Left kidney (tissue), 2 donors: ENCODE data around the gene CLN6. TPM values are rescaled to one million over a fixed set of nuclear protein-coding genes. Genes with fewer than 3 reads are reported as not detected.
"Not testable (repeated sequence)": the region's sequence is repeated elsewhere in the genome, so short reads cannot be mapped to it uniquely, and the experiment has no call there.

Source experiments
- DNase-seq: peaks from one replicate; pipeline ENCODE4 v3.0.0-alpha.2; 2013
- polyA plus RNA-seq: library from polyadenylated mRNA; unstranded; fragments of 120-200 nt; gene quantifications from one replicate; pipeline ENCODE4 v1.2.1, GENCODE V29; 2013; ENCODE audit not compliant: insufficient read length

CLN6 gene
- polyA plus RNA-seq, 1 donor: 36.5 TPM

DNA sequence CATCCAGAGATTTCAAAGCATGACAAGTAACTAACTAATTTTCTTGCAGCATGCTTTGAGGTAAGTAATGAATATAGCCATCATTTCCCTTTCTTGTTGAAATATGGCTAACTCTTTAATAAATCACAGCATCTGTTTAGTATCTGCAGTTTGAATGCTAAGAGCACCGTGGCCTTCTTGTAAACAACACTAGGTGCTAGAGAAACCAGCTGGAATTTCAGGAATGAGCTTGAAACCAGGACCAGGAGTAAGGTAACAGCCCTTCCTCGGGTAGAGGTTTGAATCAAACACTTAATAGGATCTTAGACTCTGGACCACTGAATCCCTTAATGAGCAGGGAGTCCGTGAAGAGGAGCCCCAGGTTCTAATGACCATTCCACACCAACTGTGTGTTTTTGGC is 38.0 kb downstream of the CLN6 start:
- DNase-seq: no peak

GRCh38 chr15:68190048-68190447 is 39.5 kb downstream of the CLN6 start:
- DNase-seq: no peak

GRCh38 chr15:68188647-68189046 is 40.9 kb downstream of the CLN6 start:
- no peak for DNase-seq

DNA sequence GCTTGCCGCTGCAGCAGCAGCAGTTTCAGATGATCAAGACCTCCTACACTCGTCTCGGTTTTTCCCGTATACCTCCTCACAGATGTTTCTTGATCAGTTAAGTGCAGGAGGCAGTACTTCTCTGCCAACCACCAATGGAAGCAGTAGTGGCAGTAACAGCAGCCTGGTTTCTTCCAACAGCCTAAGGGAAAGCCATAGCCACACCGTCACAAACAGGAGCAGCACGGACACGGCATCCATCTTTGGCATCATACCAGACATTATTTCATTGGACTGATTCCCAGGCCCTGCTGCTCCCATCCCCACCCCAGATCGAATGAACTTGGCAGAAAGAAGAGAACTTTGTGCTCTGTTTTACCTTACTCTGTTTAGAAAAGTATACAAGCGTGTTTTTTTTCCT is 42.0 kb downstream of the CLN6 start:
- no peak for DNase-seq

- no peak for DNase-seq
Observed at GRCh38 chr15:68186671-68187397, 42.7 kb downstream of the CLN6 start.

DNA sequence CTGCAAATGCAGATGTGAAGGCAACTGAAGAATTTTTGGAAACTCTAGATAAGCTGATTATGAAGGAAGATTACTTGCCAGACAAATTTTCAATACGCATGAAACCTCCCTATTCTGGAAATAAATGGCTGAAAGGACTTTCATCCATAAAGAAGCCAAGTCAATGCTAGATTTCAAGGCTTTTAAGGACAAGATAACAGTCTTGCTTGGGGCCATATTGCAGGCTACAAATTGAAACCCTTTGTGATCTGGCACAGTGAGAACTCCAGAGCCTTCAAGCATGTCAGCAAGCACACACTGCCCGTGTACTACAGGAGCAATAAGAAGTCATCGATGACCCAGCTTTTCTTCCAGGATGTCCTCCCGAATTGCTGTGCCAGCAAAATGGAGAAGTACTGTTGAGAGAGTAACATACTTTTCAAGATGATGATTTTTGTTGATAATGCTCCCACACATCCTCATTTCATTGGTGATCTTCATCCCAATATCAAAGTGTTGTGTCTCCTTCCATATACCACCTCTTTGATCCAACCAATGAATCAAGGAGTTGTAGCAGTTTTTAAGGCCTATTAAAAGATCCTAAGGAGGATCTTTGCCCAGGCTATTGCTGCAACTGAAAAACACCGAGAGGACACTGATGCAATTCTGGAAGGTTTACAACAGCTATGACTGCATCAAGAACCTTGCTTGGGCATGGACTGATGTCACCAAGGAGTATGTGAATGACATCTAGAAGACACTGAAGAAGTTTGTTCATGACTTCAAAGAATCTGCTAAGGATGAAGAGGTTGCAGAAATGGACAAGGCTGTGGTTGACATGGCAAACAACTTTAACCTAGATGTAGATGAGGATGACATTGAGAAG is 44.7 kb downstream of the CLN6 start:
- DNase-seq: no peak

DNA sequence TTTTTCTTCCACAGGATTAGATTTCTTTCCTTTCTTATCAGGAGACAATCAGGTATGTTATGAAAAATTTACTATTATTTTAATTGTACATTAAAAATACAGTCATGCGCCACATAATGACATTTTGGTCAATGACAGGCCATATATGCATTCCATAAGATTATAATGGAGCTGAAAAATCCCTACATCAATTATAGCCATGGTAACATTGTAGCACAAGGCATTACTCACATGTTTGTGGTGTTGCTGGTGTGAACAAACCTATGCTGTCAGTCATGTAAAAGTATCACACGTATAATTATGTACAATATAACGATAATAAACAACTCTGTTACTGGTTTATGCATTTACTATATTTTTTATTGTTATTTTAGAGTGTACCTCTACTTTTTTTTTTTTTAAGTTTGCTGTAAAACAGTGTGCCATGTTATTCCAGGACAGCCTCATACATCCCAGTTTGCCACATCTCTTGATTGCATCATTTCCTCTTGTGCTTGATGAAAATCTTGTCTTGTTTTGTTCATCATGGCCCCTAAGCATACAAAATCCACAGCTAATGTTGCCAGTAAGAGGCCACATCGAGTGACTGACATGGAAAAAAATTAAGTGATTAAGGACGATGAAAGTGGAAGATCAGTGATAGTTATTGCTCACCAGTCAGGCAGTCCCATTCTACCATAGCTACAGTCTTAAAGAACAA is 45.8 kb downstream of the CLN6 start:
- no peak for DNase-seq

- DNase-seq: no peak
Observed at GRCh38 chr15:68177742-68178141, 51.8 kb downstream of the CLN6 start.

DNA sequence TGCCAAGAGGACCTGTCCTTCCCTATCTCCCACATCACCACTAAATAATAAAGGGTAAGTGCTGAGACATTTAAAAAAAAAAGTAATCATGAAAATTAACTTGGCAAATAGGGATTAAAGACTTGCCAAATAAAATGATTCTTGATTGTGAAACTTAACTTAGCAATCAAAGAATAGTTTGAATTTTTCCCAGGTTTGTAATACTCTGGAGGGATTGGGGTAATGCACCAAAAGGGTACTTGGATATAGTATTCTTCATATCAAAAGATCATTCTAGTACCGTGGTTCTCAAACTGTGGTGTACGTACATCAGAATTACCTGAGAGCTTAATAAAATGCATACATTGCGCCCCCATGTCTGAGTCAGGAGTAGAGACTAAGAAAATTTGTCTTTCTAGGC is 52.9 kb downstream of the CLN6 start:
- DNase-seq: no peak

- no peak for DNase-seq
Observed at GRCh38 chr15:68175526-68175925, 54.0 kb downstream of the CLN6 start.

- DNase-seq: no peak
Observed at GRCh38 chr15:68173119-68173518, 56.4 kb downstream of the CLN6 start.

GRCh38 chr15:68172037-68172436 is 57.5 kb downstream of the CLN6 start:
- DNase-seq: not testable (repeated sequence)

GRCh38 chr15:68166847-68167246 is 62.7 kb downstream of the CLN6 start:
- no peak for DNase-seq

DNA sequence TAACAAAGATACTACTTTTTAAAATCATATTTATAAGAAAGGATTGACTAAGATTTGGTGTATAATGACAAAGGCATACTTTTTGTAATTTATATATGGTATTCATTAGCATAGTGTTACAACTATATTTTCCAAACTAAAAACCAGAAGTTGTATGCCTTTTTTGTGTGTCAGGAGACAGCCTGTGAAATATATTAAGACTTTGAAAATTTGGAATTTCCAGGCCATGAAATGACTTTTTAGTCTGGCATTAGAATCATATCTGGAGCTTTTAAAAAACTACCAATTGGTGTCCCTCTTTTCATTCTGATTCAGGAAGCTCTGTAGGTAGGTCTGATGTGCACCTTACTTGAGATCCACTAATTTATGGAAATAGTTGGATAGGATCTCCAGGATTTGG is 66.3 kb downstream of the CLN6 start:
- DNase-seq: no peak

GRCh38 chr15:68158046-68158628 is 71.4 kb downstream of the CLN6 start:
- no peak for DNase-seq

DNA sequence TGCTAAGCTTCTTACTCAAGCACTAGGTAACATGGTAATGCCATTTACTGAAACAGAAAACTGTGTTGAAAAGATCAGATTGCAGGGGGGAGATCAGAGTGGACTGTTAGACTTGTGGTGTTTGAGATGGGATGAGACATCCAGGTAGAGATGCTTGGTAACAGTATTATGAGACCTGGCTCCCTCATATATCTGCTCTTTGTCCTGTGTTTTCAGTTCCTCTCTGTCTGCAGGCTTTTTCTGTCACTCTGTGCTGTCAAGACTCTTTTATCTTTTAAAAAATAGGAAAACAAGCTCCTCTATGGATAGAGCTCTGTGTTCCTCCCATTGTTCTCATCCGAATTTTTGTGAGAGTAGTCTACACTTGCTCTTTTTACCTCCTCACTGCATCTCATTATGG is 72.5 kb downstream of the CLN6 start:
- no peak for DNase-seq

Other genes starting within 250 kb of the CLN6 start
- 50.5 TPM for gene PIAS1, start 175.4 kb downstream of the CLN6 start, polyA plus RNA-seq
- gene CALML4, start 24.4 kb downstream of the CLN6 start, polyA plus RNA-seq: 34.3 TPM
- 67.6 TPM for gene FEM1B, start 48.0 kb upstream of the CLN6 start, polyA plus RNA-seq
- gene ITGA11, start 202.4 kb upstream of the CLN6 start, polyA plus RNA-seq: 3.6 TPM